ENCODE data around the gene HS3ST3A1. TPM values are rescaled to one million over a fixed set of nuclear protein-coding genes. Genes with fewer than 3 reads are reported as not detected.

HS3ST3A1 gene
- total RNA-seq, 6 experiments from 2014 or later, result 4.0 to 10.1 (median 5.1) TPM

- WGBS (ENCODE audit: insufficient coverage, low coverage, low lambda C conversion rate, missing lambda C conversion rate), result 81% methylated on average over 8 of the region's 14 CpGs
- Histone ChIP-seq H3K4me1 (no peaks in the 10 kb centered on the region), H3K27ac (no peak overlapping the region), H3K9me3 (no peaks in the 10 kb centered on the region), H3K27me3 (no peaks in the 10 kb centered on the region), H3K36me3 (no peaks in the 10 kb centered on the region), H3K4me3 (no peak overlapping the region)
- no peak for DNase-seq
- no peak for ATAC-seq
- TF ChIP-seq POLR2A (IDR thresholded peaks at IDR 0.05), result no peak
- no peak for TF ChIP-seq CTCF (IDR thresholded peaks at IDR 0.05)
- intact Hi-C loops (cut with DNase I), result no loop called here
Measured at GRCh38 chr17:13561606-13562270, 40.0 kb downstream of the HS3ST3A1 start.

- Histone ChIP-seq H3K9me3 (no peaks in the 10 kb centered on the region), H3K27ac (no peak overlapping the region), H3K4me3 (no peak overlapping the region), H3K27me3 (no peaks in the 10 kb centered on the region), H3K36me3 (no peaks in the 10 kb centered on the region), H3K4me1 (no peaks in the 10 kb centered on the region)
- TF ChIP-seq POLR2A (IDR thresholded peaks at IDR 0.05) (no peak), CTCF (IDR thresholded peaks at IDR 0.05) (no peak)
- WGBS (ENCODE audit: insufficient coverage, low coverage, low lambda C conversion rate, missing lambda C conversion rate), result 86% methylated on average over 1 of the region's 1 CpG
- DNase-seq (no peak), ATAC-seq (no peak)
- intact Hi-C loops (cut with DNase I), result no loop called here
Measured at GRCh38 chr17:13560935-13561334, 40.8 kb downstream of the HS3ST3A1 start.

DNA sequence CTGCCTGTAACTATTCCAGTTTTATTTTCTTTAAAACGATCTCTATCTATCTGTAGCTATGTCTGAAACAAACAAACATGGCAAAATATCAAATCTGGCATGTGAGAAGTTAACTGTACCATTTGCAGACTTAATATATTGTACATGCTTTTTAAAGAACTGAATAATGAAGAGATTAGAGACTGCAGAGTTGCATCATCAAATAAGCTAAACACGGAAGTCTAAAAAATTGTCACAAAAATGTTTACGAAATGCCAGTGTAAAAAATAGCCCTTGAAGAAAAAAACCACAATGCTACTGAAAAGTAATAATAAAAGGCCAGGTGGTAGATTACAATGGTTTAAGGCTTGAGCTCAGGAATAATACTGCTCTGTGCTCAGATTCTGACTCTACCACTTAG, 43.1 kb downstream of the HS3ST3A1 start:
- no peak overlapping the region for H3K4me3 ChIP-seq
- no peaks in the 10 kb centered on the region for H3K9me3 ChIP-seq
- H3K4me1 ChIP-seq, result no peaks in the 10 kb centered on the region
- no peak for DNase-seq
- no peak overlapping the region for H3K27ac ChIP-seq
- H3K36me3 ChIP-seq, result no peaks in the 10 kb centered on the region
- H3K27me3 ChIP-seq, result no peaks in the 10 kb centered on the region
- ATAC-seq, result no peak
- no peak for TF ChIP-seq POLR2A (IDR thresholded peaks at IDR 0.05)
- no peak for TF ChIP-seq CTCF (IDR thresholded peaks at IDR 0.05)
- intact Hi-C loops (cut with DNase I), result no loop called here
- WGBS (ENCODE audit: insufficient coverage, low coverage, low lambda C conversion rate, missing lambda C conversion rate), result 37% methylated on average over 3 of the region's 3 CpGs

GRCh38 chr17:13557077-13557476, 44.7 kb downstream of the HS3ST3A1 start:
- DNase-seq (no peak), ATAC-seq (no peak)
- no peaks in the 10 kb centered on the region for H3K9me3 ChIP-seq
- H3K4me3 ChIP-seq, result no peak overlapping the region
- no peaks in the 10 kb centered on the region for H3K27me3 ChIP-seq
- WGBS (ENCODE audit: insufficient coverage, low coverage, low lambda C conversion rate, missing lambda C conversion rate), result 73% methylated on average over 6 of the region's 6 CpGs
- no peaks in the 10 kb centered on the region for H3K36me3 ChIP-seq
- intact Hi-C loops (cut with DNase I), result no loop called here
- TF ChIP-seq CTCF (IDR thresholded peaks at IDR 0.05), result no peak
- TF ChIP-seq POLR2A (IDR thresholded peaks at IDR 0.05), result no peak
- no peak overlapping the region for H3K27ac ChIP-seq
- no peaks in the 10 kb centered on the region for H3K4me1 ChIP-seq
